Thyroid gland (tissue), 4 donors: Measurements from ENCODE around the gene ERF.

Source experiments
- POLR2A ChIP-seq, 2 donors: fragments of 450-650 bp; IDR thresholded peaks; one replicate each; pipeline ENCODE4 v1.6.1; 2017; ENCODE audit warnings: antibody characterized with exemption in 2 of 2, mild to moderate bottlenecking in 2 of 2, moderate library complexity in 1 of 2
- TF ChIP-seq, protein P1 (sequence below), 6 experiments: fragments of 200-600 bp in 3 of 6; fragments of 450-650 bp in 3 of 6; sonication (generic) in 3 of 6; IDR thresholded peaks; one replicate each; pipeline ENCODE4 v1.5.1; 2016 to 2019; ENCODE audit warnings: antibody characterized with exemption in 6 of 6, mild to moderate bottlenecking in 2 of 6, inconsistent platforms in 1 of 6, moderate library complexity in 1 of 6

DNA sequence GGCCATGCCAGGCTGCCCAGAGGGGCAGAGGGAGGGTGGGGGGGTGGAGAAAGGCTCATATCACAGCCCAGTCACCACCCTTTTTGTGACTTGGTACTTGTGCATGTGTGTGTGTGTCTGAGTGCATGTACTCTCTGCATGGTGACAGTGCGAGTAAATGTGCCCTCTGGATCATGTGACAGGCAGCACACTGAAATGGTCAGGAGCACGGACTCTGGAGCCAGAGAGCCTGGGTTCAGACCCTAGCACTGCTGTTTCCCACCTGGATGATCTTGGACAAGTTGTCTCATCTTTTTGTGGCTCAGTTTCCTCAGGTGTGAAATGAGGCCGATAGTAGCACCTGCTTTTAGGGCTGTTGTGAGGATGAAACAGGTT lies 16.1 kb upstream of the ERF start:
- TF ChIP-seq, protein P1, sequence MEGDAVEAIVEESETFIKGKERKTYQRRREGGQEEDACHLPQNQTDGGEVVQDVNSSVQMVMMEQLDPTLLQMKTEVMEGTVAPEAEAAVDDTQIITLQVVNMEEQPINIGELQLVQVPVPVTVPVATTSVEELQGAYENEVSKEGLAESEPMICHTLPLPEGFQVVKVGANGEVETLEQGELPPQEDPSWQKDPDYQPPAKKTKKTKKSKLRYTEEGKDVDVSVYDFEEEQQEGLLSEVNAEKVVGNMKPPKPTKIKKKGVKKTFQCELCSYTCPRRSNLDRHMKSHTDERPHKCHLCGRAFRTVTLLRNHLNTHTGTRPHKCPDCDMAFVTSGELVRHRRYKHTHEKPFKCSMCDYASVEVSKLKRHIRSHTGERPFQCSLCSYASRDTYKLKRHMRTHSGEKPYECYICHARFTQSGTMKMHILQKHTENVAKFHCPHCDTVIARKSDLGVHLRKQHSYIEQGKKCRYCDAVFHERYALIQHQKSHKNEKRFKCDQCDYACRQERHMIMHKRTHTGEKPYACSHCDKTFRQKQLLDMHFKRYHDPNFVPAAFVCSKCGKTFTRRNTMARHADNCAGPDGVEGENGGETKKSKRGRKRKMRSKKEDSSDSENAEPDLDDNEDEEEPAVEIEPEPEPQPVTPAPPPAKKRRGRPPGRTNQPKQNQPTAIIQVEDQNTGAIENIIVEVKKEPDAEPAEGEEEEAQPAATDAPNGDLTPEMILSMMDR (IDR thresholded peaks at IDR 0.05): no peak
- no peak for TF ChIP-seq POLR2A (IDR thresholded peaks at IDR 0.05)
